Upper lobe of right lung (tissue), 1 donor: ENCODE results near the gene ASB7. TPM values are rescaled to one million over a fixed set of nuclear protein-coding genes. Genes with fewer than 3 reads are reported as not detected.

Source experiments
- ATAC-seq: fragments of 200-7000 bp; cut with Tn5 transposase; one replicate; pipeline ENCODE4 v1.9.1; 2020; ENCODE audit warnings: mild to moderate bottlenecking, moderate library complexity
- DNase-seq: peaks from one replicate; pipeline ENCODE4 v3.0.0-alpha.2; 2020
- H3K27ac ChIP-seq: fragments of 200-600 bp; one replicate; pipeline ENCODE4 v1.8.0; 2022
- H3K27me3 ChIP-seq: fragments of 200-600 bp; one replicate; pipeline ENCODE4 v1.8.0; 2022; ENCODE audit warnings: mild to moderate bottlenecking
- H3K36me3 ChIP-seq: fragments of 200-600 bp; one replicate; pipeline ENCODE4 v1.8.0; 2022
- H3K4me1 ChIP-seq: fragments of 200-600 bp; one replicate; pipeline ENCODE4 v1.8.0; 2022
- H3K4me3 ChIP-seq: fragments of 200-600 bp; one replicate; pipeline ENCODE4 v1.8.0; 2022; ENCODE audit warnings: mild to moderate bottlenecking
- H3K9me3 ChIP-seq: fragments of 200-600 bp; one replicate; pipeline ENCODE4 v1.8.0; 2022
- CTCF ChIP-seq: fragments of 200-600 bp; IDR thresholded peaks from one replicate; pipeline ENCODE4 v1.8.0; 2022; ENCODE audit warnings: antibody characterized with exemption
- intact Hi-C: fragments of 100-400 bp; cut with DNase I; formaldehyde crosslinking; loops from one replicate; pipeline ENCODE4 v1.11.0; 2022
- total RNA-seq: library from RNA; stranded (reverse); fragmentation: NEBNext Ultra II Directional; extraction: Animal tissue kit (Norgen Biotek cat#: 25700); gene quantifications from one replicate; pipeline ENCODE4 v1.2.1, GENCODE V29; 2021
- donor health status: DM: no; HTN: yes; CAD: no; lungs with severe emphysema.

ASB7 gene
- total RNA-seq, 1 donor from 2014 or later = 13.1 TPM

DNA sequence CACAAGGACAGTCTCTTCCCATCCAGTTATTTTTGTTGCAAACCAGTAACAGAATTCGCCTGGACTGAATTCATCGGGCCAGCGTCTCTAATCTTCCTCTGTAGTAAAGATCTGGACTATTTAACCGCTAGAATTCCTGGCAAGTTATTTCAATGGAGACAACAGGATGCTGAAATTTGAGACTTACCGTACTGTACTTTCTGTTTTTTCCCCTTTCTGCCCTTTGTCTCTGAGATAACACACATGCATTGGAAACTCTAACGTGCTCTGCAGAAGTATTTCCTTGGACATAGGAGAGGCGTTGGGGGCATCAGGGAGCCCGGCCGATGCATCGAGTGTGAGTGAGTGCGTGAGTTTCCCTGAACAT is 61.5 kb downstream of the ASB7 start:
- no peak for DNase-seq
- Histone ChIP-seq H3K4me1 (no peaks in the 10 kb centered on the region), H3K4me3 (no peak overlapping the region), H3K36me3 (no peaks in the 10 kb centered on the region), H3K27ac (no peak overlapping the region), H3K27me3 (no peaks in the 10 kb centered on the region), H3K9me3 (no peaks in the 10 kb centered on the region)
- no peak for TF ChIP-seq CTCF
- intact Hi-C loops = no loop called here
- no peak for ATAC-seq

DNA sequence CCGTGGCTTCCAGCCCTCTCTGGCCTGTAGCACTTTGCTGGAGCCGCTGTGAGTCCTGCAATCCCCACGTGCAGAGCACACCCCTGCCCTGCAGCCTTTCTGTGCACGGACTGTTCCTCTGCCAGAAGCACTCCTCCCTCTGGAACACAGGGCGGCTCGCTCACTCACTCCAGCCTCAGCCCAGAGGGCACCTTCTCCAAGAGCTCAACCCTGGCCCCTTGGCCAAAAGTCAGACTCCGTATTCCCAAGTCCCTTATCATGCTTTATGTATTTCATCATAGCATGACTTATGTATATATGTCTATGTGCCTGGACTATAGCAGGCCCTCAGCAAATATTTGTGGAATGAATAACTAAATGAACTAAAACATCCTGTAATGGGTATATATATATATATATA is 63.2 kb downstream of the ASB7 start:
- no peak for DNase-seq
- no peak for TF ChIP-seq CTCF
- no peaks in the 10 kb centered on the region for H3K27me3 ChIP-seq
- H3K4me3 ChIP-seq = no peak overlapping the region
- no peaks in the 10 kb centered on the region for H3K9me3 ChIP-seq
- no peak overlapping the region for H3K27ac ChIP-seq
- no peaks in the 10 kb centered on the region for H3K4me1 ChIP-seq
- no peak for ATAC-seq
- intact Hi-C loops = no loop called here
- H3K36me3 ChIP-seq = no peaks in the 10 kb centered on the region

DNA sequence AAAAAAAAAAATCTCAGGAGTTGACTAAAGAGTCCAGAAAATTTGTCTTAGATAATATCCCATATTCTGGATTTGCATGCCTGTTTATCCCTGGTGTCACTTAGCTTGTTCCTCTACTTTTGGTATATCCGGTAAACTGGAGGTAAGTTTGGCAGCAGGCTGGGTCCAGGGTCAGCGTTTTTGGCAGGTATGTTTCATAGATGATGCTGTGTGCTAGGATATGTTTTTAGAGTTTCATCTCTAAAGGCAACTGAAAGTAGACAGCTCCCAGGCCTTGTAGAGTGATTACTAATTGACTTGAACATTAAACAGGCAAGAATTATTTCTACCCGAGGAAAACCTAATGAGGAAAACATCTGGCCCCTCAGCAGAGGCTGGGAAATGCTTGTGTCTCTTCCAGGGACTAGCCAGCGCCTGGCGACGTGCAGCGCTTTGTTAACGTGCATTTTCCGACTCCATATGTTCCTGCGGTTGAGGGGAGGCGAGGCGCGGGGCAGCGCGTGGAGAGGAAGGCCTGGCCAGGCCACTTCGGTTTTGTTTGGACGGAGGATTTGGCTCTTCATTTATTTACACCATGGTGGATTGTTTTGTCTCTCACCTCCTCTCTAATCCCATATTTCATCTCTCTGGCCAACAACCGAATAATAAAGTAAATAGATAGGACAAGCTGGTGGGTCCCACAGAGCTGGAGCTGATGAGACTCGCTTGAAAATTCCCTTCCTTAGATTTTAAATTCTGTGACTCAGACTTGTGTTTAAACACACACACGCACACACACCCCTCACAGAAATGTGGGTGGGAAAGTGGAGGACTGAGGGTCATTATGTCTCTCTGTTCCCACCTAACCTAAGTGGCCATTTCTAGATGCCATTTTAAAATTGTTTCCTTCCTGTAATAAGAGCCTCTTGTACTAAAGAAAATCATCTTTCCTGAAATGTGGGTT is 65.3 kb downstream of the ASB7 start:
- Histone ChIP-seq H3K4me1 (no peaks in the 10 kb centered on the region), H3K4me3 (no peak overlapping the region), H3K36me3 (no peaks in the 10 kb centered on the region), H3K27ac (no peak overlapping the region), H3K9me3 (no peaks in the 10 kb centered on the region), H3K27me3 (no peaks in the 10 kb centered on the region)
- no peak for ATAC-seq
- no peak for DNase-seq
- TF ChIP-seq CTCF = no peak
- intact Hi-C loops = no loop called here

GRCh38 chr15:100668348-100668745 is 66.0 kb downstream of the ASB7 start:
- H3K9me3 ChIP-seq = no peaks in the 10 kb centered on the region
- ATAC-seq (no peak), DNase-seq (no peak)
- intact Hi-C loops = no loop called here
- H3K4me1 ChIP-seq = no peaks in the 10 kb centered on the region
- H3K4me3 ChIP-seq = no peak overlapping the region
- TF ChIP-seq CTCF = no peak
- H3K27ac ChIP-seq = no peak overlapping the region
- H3K27me3 ChIP-seq = no peaks in the 10 kb centered on the region
- no peaks in the 10 kb centered on the region for H3K36me3 ChIP-seq

DNA sequence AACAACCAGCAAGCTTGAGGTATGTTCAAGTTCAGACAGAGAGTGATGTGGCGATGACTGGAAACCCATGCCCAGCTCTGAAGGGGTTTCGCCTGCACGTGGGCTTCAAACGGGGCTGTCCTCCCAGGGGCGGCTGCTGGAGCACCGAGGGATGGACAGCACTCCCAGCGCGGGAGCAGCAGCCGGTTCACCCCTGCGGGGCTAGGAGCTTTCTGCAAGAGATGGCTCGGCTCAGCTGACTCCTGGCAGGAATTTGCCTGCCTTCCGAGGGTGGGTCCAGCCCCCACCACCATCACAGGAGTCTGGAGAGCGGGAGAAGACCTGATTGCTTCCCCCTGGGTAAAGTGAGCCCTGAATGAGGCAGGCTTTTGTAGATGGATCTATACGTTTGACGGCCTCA is 66.9 kb downstream of the ASB7 start:
- Histone ChIP-seq H3K36me3 (no peaks in the 10 kb centered on the region), H3K27ac (no peak overlapping the region), H3K4me3 (no peak overlapping the region), H3K9me3 (no peaks in the 10 kb centered on the region), H3K4me1 (no peaks in the 10 kb centered on the region), H3K27me3 (no peaks in the 10 kb centered on the region)
- DNase-seq = no peak
- TF ChIP-seq CTCF = no peak
- ATAC-seq = no peak
- intact Hi-C loops = no loop called here
